ENCODE results near the gene SYVN1.
A peak's percentile ranks its signal among the peaks of the same experiment; 100 is the strongest.

Gene SYVN1

GRCh38 chr11:65114538-65115171 is 19.7 kb downstream of the SYVN1 start:
- DNase-seq (ENCODE audit: low read depth in 2 of 2): no peak
- no peak overlapping the region for H3K4me3 ChIP-seq (replicated peaks in 1 of 2; ENCODE audit: low read depth in 2 of 2, low read length in 2 of 2)
- no peak for TF ChIP-seq CTCF (IDR thresholded peaks at IDR 0.05; ENCODE audit: low read depth, low read length)

- DNase-seq (ENCODE audit: low read depth in 2 of 2): no peak
- H3K4me3 ChIP-seq (replicated peaks in 1 of 2; ENCODE audit: low read depth in 2 of 2, low read length in 2 of 2): no peak overlapping the region
- TF ChIP-seq CTCF (IDR thresholded peaks at IDR 0.05; ENCODE audit: low read depth, low read length): no peak
Observed at GRCh38 chr11:65113839-65114238, 20.5 kb downstream of the SYVN1 start.

- TF ChIP-seq CTCF (IDR thresholded peaks at IDR 0.05; ENCODE audit: low read depth, low read length): no peak
- no peak for DNase-seq (ENCODE audit: low read depth in 2 of 2)
- peak overlapping the region in 1 of 2 donors; percentile 41 for H3K4me3 ChIP-seq (replicated peaks in 1 of 2; ENCODE audit: low read depth in 2 of 2, low read length in 2 of 2)
Observed at GRCh38 chr11:65113361-65113756, 21.0 kb downstream of the SYVN1 start.

- DNase-seq (ENCODE audit: low read depth in 2 of 2): peak; percentile 40 to 50
- TF ChIP-seq CTCF (IDR thresholded peaks at IDR 0.05; ENCODE audit: low read depth, low read length): peak; percentile 43
- H3K4me3 ChIP-seq (replicated peaks in 1 of 2; ENCODE audit: low read depth in 2 of 2, low read length in 2 of 2): peak overlapping the region; percentile 49 to 59
Observed at GRCh38 chr11:65112546-65113360, 21.6 kb downstream of the SYVN1 start.

- TF ChIP-seq CTCF (IDR thresholded peaks at IDR 0.05; ENCODE audit: low read depth, low read length): no peak
- peak within 1 kb of the TSS; percentile 49 to 59 for H3K4me3 ChIP-seq (replicated peaks in 1 of 2; ENCODE audit: low read depth in 2 of 2, low read length in 2 of 2)
- peak; percentile 92 to 94 for DNase-seq (ENCODE audit: low read depth in 2 of 2)
Observed at GRCh38 chr11:65111744-65112545, 22.4 kb downstream of the SYVN1 start, which contains the start of gene TM7SF2. Gene TM7SF2, plus strand, starts transcription at chr11:65111872. Its CDS starts 144 bp downstream, at chr11:65112016.

- DNase-seq (ENCODE audit: low read depth in 2 of 2): no peak
- TF ChIP-seq CTCF (IDR thresholded peaks at IDR 0.05; ENCODE audit: low read depth, low read length): no peak
- no peak overlapping the region for H3K4me3 ChIP-seq (replicated peaks in 1 of 2; ENCODE audit: low read depth in 2 of 2, low read length in 2 of 2)
Observed at GRCh38 chr11:65111159-65111743, 23.1 kb downstream of the SYVN1 start.
